Epithelial cell of proximal tubule (primary cell): ENCODE results near the gene CCDC85B. TPM values are rescaled to one million over a fixed set of nuclear protein-coding genes. Genes with fewer than 3 reads are reported as not detected.

Experiments
- DNase-seq: peaks from one replicate; pipeline ENCODE4 v3.0.0-alpha.2; 2011; ENCODE audit warnings: low read depth
- H3K4me3 ChIP-seq: 2 replicates; pipeline ENCODE4 v1.5.1; 2011; ENCODE audit warnings: low read depth, mild to moderate bottlenecking, low read length
- total RNA-seq: library from RNA; depleted of rRNA; stranded (reverse); fragments of >200 nt; gene quantifications from 2 replicates; pipeline ENCODE4 v1.2.3, GENCODE V29; 2015
- TF ChIP-seq, protein P1 (sequence below): conservative IDR thresholded peaks from 2 replicates; pipeline ENCODE4 v1.5.1; 2012; ENCODE audit warnings: low read depth, mild to moderate bottlenecking, low read length

The CCDC85B gene
- total RNA-seq, 1 donor from 2014 or later, result 94.2 TPM

DNA sequence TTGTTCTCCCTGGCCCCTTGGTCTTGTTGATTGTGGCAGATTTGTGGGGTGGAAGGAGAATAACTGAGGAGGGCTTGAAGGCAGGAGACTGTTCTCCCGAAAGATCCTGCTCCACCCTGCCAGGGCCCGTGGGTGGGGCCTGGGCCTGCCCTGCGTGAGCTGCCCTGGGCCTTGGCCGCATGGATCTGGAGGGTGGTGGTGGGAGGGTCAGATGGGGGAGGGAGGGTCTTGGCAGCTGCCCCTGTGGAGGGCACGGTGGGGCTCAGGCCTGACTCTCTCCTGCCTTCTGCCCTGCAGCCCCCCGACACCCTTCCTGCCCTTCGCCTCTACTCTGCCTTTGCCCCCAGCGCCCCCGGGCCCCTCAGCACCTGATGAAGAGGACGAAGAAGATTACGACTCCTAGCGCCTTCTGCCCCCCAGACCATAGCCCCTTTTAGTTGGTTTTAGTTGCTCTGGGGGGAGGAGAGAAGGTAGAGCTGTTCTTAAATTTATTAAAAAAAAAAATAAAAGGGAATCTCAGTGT, 30.6 kb downstream of the CCDC85B start:
- TF ChIP-seq, protein P1, sequence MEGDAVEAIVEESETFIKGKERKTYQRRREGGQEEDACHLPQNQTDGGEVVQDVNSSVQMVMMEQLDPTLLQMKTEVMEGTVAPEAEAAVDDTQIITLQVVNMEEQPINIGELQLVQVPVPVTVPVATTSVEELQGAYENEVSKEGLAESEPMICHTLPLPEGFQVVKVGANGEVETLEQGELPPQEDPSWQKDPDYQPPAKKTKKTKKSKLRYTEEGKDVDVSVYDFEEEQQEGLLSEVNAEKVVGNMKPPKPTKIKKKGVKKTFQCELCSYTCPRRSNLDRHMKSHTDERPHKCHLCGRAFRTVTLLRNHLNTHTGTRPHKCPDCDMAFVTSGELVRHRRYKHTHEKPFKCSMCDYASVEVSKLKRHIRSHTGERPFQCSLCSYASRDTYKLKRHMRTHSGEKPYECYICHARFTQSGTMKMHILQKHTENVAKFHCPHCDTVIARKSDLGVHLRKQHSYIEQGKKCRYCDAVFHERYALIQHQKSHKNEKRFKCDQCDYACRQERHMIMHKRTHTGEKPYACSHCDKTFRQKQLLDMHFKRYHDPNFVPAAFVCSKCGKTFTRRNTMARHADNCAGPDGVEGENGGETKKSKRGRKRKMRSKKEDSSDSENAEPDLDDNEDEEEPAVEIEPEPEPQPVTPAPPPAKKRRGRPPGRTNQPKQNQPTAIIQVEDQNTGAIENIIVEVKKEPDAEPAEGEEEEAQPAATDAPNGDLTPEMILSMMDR, result no peak
- DNase-seq, result no peak
- no peak overlapping the region for H3K4me3 ChIP-seq

DNA sequence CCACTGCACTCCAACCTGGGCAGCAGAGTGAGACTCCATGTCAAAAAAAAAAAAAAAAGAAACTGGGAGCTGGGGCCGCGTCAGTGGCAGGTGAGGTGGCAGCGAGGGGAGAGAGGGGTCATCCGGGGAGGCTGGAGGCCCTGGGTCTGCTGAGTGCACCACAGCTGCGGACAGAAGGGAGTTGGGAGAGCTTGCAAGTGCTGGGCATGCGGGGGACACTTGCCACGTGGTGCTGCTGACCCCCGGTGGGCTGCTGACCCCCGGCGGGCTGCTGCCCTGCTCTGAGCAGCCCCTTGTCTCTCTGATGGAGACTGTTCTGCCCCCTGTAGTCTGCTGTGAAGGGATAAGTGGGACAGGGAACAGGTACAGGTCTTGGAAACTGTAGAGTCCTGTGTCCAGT, 31.4 kb downstream of the CCDC85B start:
- TF ChIP-seq, protein P1, result no peak
- no peak for DNase-seq
- no peak overlapping the region for H3K4me3 ChIP-seq

DNA sequence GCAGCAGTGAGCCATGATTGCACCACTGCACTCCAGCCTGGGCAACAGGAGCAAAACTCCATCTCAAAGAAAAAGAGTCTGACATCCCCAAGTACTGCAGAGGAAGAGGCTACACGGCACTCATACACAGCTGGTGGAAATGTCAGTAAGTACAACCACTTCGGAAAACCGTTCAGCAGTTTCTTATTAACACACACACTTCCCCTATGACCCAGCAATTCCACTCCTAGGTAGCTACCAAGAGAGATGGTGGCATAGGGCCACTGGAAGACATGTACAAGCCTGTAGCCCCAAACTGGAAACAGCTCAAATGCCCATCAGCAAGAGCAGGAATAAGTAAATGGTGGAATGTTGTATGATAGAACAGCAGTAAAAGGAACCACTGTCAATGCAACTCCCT, 32.1 kb downstream of the CCDC85B start:
- no peak for DNase-seq
- H3K4me3 ChIP-seq, result no peak overlapping the region
- TF ChIP-seq, protein P1, result no peak

DNA sequence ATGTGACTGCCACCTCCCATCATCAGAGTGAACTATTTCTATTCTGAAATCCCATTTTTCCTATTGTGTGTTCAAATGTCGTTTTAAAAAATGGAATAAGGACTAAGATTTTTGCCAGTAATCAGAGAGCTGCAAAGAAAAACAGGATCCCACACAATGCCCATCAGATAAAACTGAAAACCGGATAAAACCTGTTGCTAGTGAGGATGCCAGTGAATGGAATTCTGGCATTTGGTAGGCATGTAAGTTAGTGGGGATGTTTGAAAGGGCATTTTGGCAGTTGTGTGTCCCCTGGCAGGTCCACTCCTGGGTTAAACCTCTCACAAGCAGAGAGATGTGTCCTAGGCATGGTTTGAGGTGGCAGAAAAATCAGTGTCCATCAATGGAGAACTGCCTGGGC, 34.9 kb downstream of the CCDC85B start:
- DNase-seq, result no peak
- no peak overlapping the region for H3K4me3 ChIP-seq
- TF ChIP-seq, protein P1, result no peak

DNA sequence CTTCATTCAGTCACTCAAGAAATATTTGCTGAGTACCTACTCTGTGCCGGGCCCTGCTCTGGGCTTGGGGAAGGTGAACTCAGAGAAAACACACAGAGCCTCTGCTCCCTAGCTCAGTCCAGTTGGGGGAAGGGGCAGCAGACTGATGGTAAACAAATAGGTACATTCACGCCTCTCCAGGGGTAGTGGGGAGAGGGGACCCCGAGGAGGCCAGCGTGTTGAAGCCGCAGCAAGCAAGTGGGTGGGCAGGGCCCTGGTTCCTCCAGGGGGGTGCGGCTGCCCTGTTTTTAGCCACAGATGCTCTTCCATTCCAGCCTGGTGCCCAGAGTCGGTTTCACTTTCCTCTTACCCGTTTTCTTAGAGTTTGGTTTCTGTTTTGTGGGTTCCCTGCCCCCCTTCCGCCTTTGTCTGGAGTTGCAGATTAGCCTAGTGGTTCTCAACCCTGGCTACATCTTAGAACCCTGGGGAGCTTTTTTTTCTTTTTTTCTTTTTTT, 37.5 kb downstream of the CCDC85B start:
- TF ChIP-seq, protein P1, result no peak
- no peak overlapping the region for H3K4me3 ChIP-seq
- no peak for DNase-seq

DNA sequence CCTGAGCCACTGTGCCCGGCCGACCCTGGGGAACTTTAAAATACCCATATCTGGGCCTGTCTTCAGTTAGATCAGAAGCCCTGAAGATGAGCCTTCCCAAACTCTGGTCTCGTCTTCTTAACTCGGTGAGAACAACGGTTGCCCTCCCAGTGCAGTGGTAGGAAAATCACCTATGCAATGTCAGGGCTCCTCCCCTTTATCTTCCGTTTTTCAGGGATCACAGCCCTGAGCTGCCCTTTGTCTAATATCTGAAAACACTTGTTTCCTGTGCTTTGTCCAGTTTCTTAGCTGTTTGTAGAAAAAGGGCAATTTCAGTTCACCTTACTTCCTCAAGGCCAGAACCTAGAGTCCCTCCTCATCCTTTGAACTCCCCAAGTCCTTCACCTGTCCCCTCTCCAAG, 38.2 kb downstream of the CCDC85B start:
- TF ChIP-seq, protein P1, result no peak

More for the DNA sequence above, 38.2 kb downstream of the CCDC85B start:
- no peak overlapping the region for H3K4me3 ChIP-seq
- DNase-seq, result no peak
